GM21737 (cell line): Measurements from ENCODE around the gene TRMU.
"Not testable (repeated sequence)": the region's sequence is repeated elsewhere in the genome, so short reads cannot be mapped to it uniquely, and the experiment has no call there.

Experiments
- ATAC-seq: cut with Tn5 transposase; IDR thresholded peaks from one replicate; pipeline ENCODE4 v1.9.1; 2021; ENCODE audit warnings: mild to moderate bottlenecking, moderate library complexity; ENCODE audit not compliant: unreplicated experiment

TRMU gene

GRCh38 chr22:46381142-46381541 lies 45.6 kb downstream of the TRMU start:
- ATAC-seq = no peak

DNA sequence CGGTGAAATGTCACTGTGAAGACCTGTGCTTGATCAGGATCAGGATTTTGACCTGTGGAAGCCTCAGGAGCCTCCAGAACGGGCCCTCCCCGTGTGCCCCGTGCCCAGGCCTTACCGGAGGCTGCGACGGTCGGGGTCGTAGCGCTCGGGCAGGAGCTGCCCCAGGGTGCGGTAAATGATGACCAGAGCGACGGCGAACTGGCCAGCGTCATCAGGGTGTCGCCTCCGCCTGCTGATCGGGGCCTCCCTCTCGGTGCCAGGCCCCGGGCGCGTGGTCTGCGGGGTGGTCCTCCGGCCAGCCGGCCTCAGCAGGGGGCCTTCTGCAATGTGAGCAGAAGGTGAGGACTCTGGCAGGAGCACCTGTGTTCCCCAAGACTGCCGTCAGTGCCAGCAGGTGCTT lies 46.2 kb downstream of the TRMU start:
- no peak for ATAC-seq

DNA sequence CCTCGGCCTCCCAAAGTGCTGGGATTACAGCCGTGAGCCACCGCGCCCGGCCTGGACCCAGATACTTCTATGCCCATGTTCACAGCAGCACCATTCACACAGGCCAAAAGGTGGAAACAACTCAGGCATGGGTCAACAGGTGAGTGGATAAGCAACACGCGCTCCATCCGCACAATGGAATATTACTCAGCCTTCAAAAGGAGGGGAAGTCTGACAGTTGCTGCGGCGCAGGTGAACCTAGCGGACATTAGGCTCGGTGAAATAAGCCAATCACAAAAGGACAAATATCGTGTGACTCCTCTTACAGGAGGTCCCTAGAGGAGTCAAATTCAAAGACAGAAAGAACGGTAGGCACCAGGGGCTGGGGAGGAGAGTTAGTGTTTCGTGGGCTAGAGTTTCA lies 47.0 kb downstream of the TRMU start:
- ATAC-seq = no peak

DNA sequence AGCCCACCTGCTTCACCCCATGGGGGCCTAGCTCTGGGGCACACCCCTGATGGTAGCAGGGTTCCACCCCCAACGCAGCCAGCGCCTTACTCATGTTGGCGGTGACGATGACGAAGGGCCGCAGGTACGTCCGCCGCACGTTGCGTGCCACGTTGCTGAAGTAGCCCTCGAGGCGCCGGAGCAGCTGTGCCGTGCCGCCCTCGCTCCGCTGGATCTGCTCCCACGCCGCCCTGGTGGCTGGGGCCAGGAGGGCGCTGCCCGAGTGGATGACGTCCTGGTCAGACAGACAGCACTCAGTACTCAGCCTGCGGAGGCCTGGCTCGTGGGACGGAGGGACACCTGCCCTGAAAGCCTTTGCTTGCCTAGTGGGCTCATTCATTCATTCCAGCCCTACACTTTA lies 50.8 kb downstream of the TRMU start:
- no peak for ATAC-seq

- no peak for ATAC-seq
Measured at GRCh38 chr22:46387748-46388147, 52.2 kb downstream of the TRMU start.

DNA sequence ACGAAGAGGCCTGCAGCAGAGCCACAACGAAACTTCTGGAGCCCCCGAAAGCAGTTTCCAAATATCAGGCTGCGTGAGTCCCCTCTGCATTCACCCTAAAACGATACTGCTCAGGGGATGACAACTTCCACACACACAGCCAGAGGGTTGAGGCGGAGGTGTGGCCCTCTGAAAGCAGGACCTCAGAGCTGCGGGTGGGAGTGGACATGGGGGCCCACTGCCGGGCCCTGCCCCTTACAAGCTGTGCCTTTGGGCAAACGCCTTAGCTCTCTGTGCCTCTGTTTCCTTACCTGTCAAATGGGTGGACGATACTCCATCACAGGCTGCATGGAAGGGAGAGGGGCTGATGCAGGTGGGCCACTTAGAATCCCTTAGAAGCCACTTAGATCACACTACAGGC lies 53.1 kb downstream of the TRMU start:
- no peak for ATAC-seq

GRCh38 chr22:46389081-46389480 lies 53.6 kb downstream of the TRMU start:
- no peak for ATAC-seq

DNA sequence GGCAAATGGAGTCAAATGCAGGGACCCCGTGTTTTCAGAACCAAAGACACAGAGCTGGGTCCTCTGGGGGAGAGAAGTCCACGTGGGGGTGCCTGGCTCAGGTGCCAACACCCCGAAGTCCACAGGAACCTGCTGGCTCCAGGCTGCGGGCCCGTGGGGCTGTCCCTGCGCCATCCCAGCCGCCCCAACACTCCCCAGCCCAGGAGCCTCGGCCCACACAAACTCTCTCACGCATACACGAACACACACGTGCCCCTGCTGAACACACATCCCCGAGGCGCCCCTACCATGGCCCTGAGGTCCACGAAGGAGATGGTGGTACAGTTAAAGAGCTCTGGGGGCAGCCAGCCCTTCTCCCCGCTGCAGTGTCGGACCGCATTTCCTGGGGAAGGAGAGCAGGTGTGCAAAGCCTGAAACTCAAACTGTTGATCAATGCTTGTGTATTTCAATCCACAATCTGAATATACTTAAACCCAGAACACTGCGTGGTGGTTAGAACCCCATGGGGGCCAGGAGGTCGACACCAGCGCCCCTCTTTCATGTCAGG lies 54.7 kb downstream of the TRMU start:
- ATAC-seq = no peak

- no peak for ATAC-seq
Measured at GRCh38 chr22:46390652-46391301, 55.3 kb downstream of the TRMU start.

DNA sequence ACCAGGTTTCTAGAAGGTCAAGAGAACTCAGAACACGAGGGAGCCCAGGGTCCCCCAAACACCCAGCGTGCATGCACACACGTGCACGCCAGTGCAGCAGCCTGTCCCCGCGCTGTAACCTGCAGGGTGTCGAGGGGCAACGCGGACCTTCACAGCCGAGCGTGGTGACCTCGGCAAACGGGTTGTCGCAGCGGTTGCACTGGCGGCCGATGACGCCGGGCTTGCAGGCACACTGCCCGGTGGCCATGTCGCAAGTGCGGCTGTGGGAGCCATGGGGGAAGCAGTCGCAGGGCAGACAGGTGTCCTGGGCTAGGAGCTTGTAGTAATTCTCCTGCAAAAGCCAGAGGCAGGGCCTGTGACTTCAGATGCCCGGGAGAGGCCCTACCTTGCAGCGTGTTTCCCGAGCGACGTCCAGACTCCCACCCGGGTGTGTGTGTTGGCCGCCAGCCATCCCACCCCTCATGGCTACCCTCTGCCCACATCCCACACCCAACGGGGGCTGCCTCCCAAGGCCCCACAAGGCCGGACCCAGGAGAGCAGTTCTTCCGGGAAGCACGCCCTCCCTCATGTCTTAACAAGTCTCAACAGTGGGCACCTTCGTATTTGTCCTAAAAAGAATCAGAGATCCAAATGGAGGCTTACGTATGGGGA lies 56.1 kb downstream of the TRMU start:
- no peak for ATAC-seq

- ATAC-seq = no peak
Measured at GRCh38 chr22:46392137-46392844, 56.8 kb downstream of the TRMU start.

DNA sequence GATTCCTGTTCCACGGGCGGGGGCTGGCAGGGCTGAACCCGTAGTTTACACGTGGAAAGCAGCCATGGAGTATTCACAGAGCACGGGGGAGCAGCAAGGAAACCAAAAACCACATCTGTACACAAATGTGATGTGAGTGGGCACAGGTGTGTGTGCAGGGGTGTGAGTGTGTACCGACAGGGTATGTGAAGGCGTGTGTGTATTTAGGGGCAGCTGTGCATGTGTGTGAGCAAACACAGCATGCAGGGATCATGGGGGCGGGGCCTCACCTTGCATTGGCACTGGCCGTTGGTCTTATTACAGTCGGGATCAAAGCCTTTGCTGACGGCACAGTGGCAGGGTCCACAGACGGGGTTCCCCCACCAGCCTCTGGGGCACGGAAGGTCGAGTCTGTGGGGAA lies 58.4 kb downstream of the TRMU start:
- no peak for ATAC-seq

- no peak for ATAC-seq
Measured at GRCh38 chr22:46394622-46395021, 59.1 kb downstream of the TRMU start.

GRCh38 chr22:46395145-46395544 lies 59.6 kb downstream of the TRMU start:
- ATAC-seq = no peak

GRCh38 chr22:46397049-46397448 lies 61.5 kb downstream of the TRMU start:
- ATAC-seq = not testable (repeated sequence)

GRCh38 chr22:46397514-46397913 lies 62.0 kb downstream of the TRMU start:
- no peak for ATAC-seq

- ATAC-seq = no peak
Measured at GRCh38 chr22:46397951-46398350, 62.4 kb downstream of the TRMU start.

DNA sequence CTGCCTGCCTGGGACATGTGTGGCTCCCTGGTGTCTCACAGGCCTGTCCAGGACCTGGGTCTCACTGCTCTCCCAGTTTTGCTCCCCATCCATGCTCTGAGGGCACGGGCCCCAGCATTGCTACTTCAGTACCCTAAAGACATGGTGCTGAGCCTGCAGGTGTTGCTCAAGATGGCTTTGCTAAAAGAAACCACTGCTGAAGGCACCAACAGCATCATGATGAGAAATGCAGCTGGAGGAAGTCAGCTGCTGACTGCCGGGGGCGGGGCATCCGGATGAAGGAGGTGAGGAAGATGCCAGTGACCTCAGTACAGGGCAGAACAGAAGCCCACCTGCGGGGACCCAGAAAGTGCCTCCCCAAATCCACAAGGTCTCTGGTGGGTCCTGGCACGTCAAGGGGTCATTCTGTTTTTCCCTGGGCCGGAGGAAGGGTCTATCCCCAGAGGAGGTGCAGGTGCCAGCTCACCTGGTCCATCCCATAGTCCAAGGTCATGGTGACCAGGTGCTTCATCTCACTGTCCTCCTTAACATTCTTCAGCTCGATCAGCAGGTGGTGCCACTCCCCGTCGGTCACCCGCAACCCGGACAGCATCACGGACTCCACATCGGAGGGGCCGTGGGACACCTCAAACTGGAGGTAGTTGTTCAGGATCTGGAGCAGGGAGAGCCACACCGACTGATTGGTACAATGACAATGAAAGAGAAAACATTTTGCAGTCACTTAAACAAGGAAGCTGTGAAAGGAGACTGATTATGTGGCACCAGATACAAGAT lies 63.9 kb downstream of the TRMU start:
- no peak for ATAC-seq

GRCh38 chr22:46401370-46401769 lies 65.9 kb downstream of the TRMU start:
- no peak for ATAC-seq

DNA sequence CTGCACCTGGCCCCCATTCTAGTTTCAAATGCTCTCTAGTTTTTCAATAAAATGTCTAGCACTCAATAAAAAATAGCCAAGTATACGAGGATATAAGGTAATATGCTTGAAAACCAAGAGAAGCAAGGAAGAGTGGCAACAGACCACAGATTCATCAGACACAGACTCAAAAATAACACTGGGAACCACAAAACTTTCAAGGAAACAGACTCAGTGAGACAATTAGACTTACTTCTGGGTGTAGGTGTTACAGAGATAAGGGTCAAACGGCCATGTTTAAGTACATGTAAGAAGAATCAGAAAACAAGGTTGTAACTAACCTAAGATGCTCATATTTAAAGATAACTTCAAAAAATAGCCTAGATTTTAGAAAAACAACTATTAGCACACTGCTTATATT lies 67.0 kb downstream of the TRMU start:
- no peak for ATAC-seq

DNA sequence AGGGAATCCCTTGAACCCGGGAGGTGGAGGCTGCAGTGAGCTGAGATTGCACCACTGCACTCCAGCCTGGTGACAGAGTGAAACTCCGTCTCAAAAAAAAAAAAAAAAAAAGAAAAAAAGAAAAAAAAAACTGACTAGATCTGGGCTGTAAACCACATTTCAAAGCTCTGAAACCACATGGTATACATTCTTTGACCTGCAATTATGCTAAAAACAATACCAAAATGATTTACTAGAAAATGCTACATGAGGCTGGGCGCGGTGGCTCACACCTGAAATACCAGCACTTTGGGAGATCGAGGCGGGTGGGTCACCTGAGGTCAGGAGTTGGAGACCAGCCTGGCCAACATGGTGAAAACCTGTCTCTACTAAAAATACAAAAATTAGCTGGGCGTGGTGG lies 68.4 kb downstream of the TRMU start:
- not testable (repeated sequence) for ATAC-seq
